AG04449 (cell line): ENCODE measurements around the gene EPHX1.
"Not testable (repeated sequence)": the region's sequence is repeated elsewhere in the genome, so short reads cannot be mapped to it uniquely, and the experiment has no call there.

ENCODE experiments used
- CTCF ChIA-PET: fragments of 350-600 bp; formaldehyde crosslinking; extraction: SDS; loops from one replicate; lab custom pipeline; 2021; ENCODE audit warnings: antibody characterized with exemption; lab: Yijun Ruan, JAX
- POLR2A ChIA-PET: fragments of 400-600, 350-600 bp; formaldehyde crosslinking; extraction: SDS; loops from one replicate; lab custom pipeline; 2020; ENCODE audit warnings: antibody characterized with exemption, inconsistent platforms; lab: Yijun Ruan, JAX
- DNase-seq: peaks from one replicate; pipeline ENCODE4 v3.0.0-alpha.2; 2010; ENCODE audit warnings: low read depth, low spot score
- H3K4me3 ChIP-seq: 2 replicates; pipeline ENCODE4 v1.5.1; 2011; ENCODE audit warnings: low read depth, mild to moderate bottlenecking, control low read depth, low read length
- CTCF ChIP-seq: IDR thresholded peaks from one replicate; pipeline ENCODE4 v1.5.1; 2011; ENCODE audit warnings: mild to moderate bottlenecking, moderate library complexity, low read length, control low read depth, inconsistent platforms; ENCODE audit not compliant: insufficient read depth; ENCODE audit errors: missing control alignments

Gene EPHX1

GRCh38 chr1:225886159-225887029 is 76.5 kb downstream of the EPHX1 start:
- ChIA-PET POLR2A (interaction anchor here (0.7 kb wide), 1 partner anchor 31 kb away, joined by 3 read pairs; no protein-coding TSS in a partner anchor), CTCF (interaction anchor here (1.1 to 1.9 kb wide), 2 partner anchors 25 to 39 kb away, joined by 3 to 6 read pairs; no protein-coding TSS in a partner anchor)
- no peak overlapping the region for H3K4me3 ChIP-seq
- TF ChIP-seq CTCF: no peak
- DNase-seq: no peak

- POLR2A ChIA-PET: interaction anchor here (0.7 kb wide), 1 partner anchor 32 kb away, joined by 3 read pairs; no protein-coding TSS in a partner anchor
- CTCF ChIA-PET: interaction anchor here (1.1 to 1.9 kb wide), 2 partner anchors 24 to 38 kb away, joined by 3 to 6 read pairs; no protein-coding TSS in a partner anchor
- H3K4me3 ChIP-seq: no peak overlapping the region
- no peak for TF ChIP-seq CTCF
- no peak for DNase-seq
These were observed 77.0 kb downstream of the EPHX1 start for GRCh38 chr1:225887030-225887314.

- CTCF ChIA-PET: interaction anchor here (1.9 kb wide), 1 partner anchor 24 kb away, joined by 6 read pairs; no protein-coding TSS in a partner anchor
These were observed 77.8 kb downstream of the EPHX1 start for GRCh38 chr1:225887554-225888288.

GRCh38 chr1:225888289-225888897 is 78.5 kb downstream of the EPHX1 start:
- no peak for TF ChIP-seq CTCF
- POLR2A ChIA-PET: no interaction called here
- H3K4me3 ChIP-seq: no peak overlapping the region
- no peak for DNase-seq
- CTCF ChIA-PET: no interaction called here

More at GRCh38 chr1:225887554-225888288, 77.8 kb downstream of the EPHX1 start:
- H3K4me3 ChIP-seq, DNase-seq, POLR2A ChIA-PET: not testable (repeated sequence)

- ChIA-PET POLR2A (no interaction called here), CTCF (interaction anchor here (1.8 kb wide), 1 partner anchor 25 kb away, joined by 4 read pairs; no protein-coding TSS in a partner anchor)
- H3K4me3 ChIP-seq: no peak within 1 kb of the TSS
- no peak for DNase-seq
- TF ChIP-seq CTCF: no peak
These were observed 79.1 kb downstream of the EPHX1 start, which contains the start of gene LEFTY1 for GRCh38 chr1:225888898-225889601. Gene LEFTY1, minus strand, starts transcription at chr1:225889146. Its CDS starts 80 bp downstream, at chr1:225889066.

- POLR2A ChIA-PET: no interaction called here
- no peak for TF ChIP-seq CTCF
- CTCF ChIA-PET: interaction anchor here (1.8 kb wide), 1 partner anchor 25 kb away, joined by 4 read pairs; no protein-coding TSS in a partner anchor
- DNase-seq: no peak
- no peak overlapping the region for H3K4me3 ChIP-seq
These were observed 79.8 kb downstream of the EPHX1 start for GRCh38 chr1:225889743-225890142.
